Iris pigment epithelial cell (primary cell): Measurements from ENCODE around the gene PMEPA1.

ENCODE experiments used
- DNase-seq: peaks from one replicate; pipeline ENCODE4 v3.0.0-alpha.2; 2011; ENCODE audit warnings: low read depth

PMEPA1 gene

DNA sequence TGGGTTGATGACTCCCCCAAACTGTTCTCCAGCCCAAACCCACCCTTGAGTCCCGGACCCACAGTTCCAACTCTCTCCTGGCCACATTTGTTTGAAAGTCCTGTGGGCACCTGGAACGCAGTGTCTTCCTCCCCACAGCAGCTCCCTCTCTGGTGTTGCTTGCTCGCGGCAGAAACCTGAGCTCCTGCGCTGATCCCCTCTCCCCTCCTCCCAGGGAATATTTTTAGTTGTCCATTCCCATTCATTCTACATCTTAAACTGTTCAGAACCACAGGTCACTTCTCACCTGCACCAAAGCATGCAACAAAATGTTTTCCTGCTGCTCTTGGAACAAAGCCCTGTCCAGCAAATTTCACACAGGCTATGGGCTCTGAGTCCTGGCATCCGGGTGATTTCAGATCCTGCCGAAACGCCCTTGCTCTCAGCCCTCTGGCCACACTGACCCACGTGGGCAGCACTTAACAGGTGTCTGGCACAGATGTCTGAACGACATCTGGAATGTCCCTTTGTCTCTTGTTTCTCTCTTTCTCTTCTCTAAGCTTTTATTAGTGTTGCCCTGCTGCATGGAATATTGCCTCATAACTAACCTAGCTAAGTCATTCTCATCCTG, 27.0 kb upstream of the PMEPA1 start:
- DNase-seq = no peak

DNA sequence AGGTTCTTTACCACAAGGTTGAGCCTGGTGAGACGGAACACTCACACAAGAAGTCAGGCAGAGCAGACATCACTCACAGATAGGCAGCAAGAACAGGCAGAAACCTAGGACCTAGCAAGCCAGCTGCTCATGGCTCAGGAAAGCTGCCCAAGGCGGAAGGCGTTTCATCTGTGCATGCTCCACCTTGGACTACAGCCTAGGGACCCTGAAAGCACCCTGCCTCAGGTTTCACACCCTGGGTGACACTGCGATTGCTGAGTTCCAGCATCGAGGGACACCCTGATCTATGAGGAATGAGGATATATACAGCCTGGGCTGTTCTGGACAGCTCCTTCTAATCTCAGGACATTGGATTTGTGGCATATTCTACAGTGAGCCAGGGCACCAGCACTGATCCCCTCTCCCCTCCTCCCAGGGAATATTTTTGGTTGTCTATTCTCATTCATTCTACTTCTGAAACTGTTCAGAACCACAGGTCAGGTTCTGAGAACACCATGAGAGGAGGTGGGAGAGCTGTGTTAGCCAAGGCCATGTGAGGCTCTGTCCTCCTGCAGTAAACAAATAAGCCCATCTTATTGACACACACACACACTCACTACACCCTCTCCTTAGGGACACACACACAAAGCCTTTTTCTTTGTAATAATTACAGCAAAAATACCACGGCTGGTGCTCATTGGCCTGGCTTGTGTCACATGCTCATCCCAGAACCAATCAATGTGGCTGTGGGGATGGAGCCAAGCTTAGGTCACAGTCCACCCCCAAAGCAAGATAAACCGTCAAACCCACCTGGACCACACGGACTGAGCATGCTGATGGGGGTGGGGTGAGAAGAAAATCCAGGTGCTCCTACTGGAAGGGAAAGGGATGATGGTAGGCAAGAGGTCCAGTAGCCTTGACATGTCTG, 26.3 kb upstream of the PMEPA1 start:
- no peak for DNase-seq

DNA sequence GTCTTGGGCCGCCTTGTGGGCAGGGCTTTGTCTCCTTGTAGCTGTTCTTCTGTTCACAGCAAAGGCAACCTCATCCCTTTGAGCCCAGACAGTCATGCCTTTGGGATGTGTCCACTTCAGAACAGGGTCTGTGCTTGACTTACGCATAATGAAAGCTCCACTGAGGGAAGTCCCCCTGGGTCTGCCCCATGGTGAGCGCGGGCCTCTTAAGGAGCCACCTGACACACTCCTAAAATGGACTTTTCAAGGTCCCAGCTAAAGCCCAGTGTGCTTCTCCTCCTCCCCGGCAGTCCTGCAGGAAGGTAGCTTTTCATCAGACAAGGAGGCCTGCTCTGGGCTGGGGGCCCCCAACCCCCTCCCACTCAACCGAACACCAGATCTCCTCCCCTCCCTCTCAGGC, 24.9 kb upstream of the PMEPA1 start:
- no peak for DNase-seq

DNA sequence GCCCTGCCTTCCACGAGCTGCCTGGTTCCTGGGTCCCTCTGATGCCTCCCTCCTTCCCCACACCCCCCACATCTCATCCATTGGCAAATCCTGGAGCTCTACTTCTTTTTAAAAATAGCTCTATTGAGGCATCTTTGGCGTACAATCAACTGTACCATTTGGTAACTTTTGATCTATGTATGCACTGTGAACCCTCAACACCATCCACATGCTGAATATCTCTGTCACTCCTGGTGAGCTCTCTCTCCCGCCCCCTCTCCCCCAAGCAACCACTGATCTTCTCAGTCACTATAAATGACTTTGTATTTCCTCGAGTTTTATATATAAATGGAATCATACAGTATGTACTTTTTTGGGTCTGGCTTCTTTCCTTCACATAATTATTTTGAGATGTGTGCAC, 22.4 kb upstream of the PMEPA1 start:
- no peak for DNase-seq

DNA sequence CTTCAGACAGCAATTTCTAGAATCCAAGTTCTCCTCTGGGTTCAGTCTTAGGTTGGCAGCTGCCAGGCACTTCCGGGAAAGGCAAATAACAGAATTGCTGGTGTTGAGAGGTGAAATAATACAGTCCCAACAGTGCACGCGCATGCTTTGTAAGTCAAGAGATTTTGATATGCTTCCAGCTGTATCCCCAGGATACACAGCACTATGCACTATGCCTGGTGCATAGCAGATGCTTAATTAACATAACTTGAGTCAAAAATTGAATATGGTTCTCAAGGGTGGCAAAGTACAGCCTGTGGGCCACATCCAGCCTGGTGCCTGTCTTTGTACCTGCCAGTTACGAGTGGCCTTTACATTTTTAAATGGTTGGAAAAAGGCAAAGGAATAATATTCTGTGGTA, 18.9 kb upstream of the PMEPA1 start:
- no peak for DNase-seq

DNA sequence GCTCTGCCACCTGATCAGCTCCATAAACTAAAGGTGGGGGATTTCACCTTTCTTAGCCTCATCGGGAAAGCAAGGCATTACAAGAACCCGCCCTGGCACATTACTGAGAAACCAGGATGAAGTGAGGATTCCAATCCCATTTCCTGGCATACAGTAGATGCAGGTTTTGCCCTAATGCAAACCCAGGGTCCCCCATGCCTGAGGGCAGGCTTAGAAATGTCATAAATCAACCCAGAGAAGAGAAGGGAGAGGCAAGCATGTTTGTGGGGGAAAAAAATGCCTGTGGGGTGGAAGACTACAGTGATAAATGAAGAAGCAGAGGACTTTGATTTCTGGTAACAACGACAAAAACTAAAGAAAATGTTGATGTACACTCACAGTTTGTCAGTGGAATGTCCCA, 18.0 kb upstream of the PMEPA1 start:
- DNase-seq = no peak

DNA sequence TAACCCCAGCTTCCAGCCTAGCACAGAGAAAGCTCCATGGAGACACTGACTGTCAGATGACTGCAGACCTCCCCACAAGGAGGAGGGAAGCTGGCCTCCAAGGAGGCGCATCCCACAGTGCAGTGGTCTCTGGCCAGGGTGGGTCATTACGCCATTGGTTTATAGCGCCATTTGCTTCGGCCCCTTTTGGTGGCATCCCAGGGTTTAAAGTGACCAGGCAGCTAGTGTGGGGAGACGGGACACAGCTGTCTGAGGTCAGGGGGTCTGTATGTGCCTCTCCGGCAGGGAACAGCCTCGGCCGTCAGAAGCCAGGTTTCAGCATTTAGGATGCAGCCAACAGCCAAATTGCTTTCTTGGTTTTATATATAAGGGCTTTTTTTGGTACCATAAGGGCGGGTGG, 15.8 kb upstream of the PMEPA1 start:
- DNase-seq = no peak

DNA sequence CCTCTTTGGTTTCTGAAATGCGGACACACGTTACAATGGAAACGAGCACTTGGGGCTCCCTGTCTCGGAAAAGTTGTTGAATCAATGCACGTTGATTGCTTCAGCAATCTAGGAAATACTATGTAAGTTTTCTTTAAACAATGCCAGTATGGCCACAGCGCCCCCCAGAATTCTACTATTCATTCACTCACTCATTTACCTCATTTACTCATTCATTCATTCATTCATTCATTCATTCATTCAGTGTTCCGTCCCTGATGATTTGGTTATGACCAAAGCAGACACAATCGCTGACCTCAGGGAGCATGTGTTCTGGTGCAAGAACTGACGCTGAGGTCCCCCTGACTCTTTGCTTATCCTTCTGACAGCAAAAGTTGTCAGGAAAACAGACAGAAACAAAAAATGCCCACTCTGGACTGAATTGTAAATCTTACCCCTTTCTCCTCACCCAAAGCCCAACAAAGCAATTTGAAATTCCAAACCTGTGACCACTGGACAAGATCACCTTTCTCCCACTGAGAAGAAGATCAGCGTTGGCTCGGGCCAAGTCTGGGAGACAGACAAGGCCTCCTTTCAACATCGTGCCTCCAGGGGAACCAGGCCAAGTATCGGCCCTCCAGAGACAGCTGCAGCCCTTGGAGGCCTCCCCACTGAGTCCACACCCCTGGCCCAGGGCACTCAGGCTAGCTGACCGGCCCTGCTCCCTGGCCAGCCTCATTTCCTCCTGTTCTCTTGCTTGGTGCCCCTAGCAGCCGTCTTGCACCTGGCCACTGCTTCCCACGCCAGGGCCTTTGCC, 15.0 kb upstream of the PMEPA1 start:
- DNase-seq = no peak

DNA sequence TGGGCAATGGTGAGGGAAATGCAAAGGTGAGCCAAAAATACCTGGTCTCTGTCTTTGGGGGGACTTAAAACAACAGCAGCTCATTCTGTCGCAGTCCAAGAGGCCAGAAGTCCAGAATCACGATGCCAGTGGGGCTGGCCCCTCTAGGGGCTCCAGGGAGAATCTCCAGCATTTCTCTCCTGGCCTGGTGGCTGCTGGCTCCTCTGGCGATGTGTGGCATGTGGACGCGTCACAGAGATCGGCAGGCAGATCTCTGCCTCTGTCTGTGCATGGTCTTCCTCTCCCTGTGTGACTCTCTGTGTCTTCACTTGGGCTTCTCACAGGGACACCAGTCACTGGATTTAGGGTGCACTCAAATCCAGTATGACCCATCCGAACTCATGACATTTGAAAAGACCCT, 14.0 kb upstream of the PMEPA1 start:
- DNase-seq = no peak

DNA sequence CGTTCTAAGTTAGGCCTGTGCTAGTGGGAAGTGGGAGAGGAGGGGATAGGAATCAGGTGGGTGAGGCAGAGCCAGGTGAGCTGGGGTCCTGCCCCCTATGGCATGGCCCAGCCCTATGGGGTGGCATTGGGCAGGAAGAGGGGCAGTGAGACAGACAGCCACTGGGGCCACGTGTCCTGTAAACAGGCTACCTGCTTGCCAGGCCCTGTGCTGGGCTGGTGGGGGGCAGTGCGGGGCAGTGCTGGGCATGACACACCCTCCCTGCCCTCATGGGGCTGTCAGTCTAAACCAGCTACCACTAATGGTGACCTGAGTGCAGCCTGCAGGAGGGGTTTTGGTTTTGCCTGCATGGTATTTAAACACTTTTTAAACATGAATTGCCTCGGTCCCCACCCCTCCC, 10.1 kb upstream of the PMEPA1 start:
- DNase-seq = no peak

DNA sequence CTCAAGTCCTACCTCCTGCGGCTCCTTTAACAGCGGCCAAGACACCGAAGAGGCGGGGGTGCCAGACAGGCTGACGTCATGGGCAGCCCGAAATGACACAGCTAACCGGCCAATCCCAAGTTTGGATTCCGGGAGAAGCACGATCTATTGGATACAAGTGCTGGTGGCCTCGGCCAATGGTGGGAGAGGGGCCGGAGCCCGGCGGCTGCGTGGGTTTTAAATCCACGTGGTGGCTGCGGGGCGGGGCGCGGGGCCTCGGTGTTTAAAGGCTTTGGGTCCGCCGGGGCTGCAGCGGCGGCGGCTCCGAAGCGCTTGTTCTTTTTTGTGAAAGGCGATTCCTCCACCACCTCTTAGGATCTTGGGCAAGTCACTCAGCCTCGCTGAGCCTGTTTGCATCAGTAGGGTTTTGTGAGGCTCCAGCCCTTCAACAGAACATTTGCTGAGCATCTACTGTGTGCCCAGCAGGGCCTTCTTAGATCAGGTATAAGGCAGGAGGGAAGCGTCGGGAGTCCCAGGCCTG, 8.7 kb upstream of the PMEPA1 start:
- DNase-seq = peak; percentile 99

DNA sequence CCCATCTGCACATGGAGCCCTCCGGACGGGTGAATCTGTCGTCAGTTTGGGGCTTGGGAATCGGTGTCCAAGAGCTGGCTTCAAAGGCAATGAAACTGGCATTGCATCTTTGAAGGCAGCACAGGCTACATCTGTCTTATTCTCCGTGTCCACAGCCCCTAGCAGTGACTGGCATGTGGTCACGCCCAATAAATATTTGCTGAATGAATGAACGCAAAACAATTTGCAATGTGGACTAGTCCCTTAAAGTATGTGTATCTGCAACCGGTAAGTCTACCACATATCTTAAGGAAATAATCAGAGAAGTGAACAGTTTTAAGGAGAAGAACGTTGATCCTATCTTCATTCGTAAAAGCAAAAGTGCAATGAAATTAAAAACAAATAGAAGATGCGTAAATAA, 8.0 kb upstream of the PMEPA1 start:
- DNase-seq = no peak

DNA sequence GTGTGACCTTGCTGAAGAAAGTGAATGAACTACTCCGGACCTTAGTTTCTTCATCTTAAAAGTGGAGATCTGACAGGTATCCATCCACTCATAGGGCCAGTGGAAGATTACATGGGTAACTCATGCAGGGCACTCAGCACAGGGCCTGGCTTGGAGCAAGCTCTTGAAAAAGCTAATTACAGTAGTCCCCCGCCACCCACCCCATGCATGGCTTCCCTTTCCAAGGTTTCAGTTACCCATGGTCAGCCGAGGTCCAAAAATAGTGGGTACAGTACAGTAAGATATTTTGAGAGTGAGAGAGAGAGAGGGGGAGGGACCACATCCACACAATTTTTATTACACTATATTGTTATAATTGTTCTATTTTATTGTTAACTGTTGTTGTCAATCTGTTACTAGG, 7.1 kb upstream of the PMEPA1 start:
- DNase-seq = no peak

DNA sequence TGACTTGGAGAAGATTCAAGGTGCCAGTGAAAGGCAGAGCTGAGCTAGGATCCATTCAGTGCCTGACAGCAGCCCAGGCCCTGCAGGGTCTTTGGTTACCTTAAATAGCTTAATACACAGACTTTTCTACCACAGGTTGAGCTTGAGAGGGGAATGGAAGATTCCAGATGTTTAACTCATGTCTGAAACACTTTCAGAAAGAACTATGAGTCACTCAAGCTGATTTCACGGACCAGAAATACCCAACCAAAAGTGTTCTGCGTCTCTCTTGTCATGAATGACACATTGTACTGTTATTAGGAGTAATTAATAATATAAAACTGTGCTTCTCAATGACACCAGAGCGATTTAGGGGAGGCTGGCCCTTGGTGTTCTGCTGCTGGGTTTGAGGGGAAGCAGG, 6.4 kb upstream of the PMEPA1 start:
- peak; percentile 65 for DNase-seq

DNA sequence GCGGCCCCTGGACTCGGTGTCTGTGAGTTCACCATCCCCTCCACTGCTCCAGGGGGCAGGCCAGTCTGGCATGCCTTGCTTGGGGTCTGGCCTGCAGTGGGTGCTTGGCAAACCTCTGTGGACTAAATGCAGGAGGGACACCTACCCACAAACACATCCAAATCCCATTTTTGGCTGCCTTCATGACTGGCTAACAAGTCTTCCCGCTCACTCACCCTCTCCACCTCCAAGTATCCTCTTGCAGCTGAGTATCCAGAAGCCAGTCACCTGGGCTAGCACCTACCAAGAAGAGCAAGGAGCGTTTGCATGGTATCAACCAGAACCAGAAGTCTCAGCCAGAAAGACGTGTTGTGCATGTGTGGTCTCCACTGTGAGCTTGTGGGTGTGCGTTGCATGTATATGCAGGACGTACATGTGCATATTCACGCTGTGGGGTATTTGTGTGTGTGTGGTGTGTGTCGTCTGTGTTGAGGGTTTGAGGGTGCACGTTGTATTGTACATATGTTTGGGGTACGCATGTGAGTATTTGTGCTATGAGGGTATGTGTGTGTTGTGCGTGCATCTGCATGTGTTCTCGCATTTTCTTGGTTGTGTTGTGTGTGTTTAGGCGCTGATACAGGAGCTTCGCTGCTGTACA, 5.6 kb upstream of the PMEPA1 start:
- DNase-seq = no peak

DNA sequence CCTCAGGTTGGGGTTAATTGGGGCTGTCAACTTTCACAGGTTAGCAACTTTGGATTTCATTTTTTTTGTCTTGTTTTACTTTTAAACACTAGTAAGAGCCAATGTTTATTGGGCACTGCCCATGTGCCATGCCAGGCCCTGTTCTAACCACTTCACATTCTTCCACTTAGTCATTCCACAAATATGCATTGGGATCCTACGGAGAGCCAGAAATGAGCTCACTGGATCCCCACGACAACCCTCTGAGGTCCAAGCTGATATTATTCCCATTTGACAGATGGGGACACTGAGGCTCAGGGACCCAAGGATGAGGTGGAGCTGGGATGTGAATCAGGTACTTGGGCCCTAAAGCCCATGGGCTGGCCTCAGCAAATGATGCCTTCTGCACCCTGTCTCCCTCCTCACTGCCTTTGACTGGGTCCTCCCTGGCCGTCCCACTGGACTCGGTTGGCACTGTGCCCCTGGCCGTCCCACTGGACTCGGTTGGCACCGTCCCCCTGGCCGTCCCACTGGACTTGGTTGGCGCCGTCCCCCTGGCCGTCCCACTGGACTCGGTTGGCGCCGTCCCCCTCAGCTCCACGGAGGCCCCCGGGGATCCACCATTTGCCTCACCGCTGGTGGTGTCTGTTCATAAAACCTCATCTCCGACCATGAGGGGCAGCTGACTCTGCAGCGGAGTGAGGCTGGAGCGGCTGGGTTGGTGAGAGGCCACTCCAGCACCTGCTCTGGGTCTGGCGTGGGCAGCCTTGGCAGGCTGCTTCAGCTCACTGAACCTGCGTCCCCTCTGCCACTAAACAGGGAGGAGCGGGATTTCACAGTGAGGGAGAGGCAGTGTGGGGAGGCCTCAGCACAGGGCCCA, 4.8 kb upstream of the PMEPA1 start:
- DNase-seq = peak; percentile 45

DNA sequence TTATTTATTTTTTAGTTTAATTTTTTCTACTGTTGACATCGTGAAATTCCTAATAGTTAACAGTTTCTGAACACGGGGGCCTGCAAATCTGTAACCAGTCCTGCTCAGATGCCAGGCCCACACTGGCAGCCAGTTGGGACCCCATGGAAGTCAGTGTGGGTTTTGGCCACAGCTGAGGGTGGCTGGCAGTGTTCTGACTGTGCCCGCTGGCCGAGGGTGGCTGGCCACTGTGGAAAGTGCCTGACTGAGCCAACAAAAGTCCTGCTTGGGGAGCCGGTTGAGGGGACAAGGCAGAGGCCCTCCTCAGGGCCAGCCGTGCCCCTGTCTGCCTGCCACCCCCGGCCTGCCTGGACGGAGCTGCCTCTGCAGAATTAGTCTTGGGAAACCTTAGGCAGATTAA, 4.1 kb upstream of the PMEPA1 start:
- DNase-seq = no peak

DNA sequence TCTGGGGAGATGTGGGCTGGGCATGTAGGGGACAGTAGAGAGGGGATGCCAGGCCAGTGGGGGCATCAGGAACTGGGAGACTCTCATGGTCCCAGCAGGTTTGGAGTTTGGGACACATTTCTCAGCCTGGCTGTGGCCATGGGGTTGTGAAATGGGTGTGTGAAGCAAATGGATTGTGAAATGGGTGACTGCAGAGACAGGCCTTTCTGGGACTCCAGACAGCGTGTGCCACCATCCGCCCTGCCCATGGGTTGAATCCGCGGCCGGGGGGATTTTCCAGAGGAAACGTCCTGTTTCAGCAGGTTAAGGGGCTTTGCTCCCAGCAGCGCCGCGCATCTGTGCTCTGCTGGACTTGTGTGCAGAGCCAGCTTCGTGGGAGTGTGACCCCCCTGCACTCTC, 3.7 kb upstream of the PMEPA1 start:
- DNase-seq = no peak

DNA sequence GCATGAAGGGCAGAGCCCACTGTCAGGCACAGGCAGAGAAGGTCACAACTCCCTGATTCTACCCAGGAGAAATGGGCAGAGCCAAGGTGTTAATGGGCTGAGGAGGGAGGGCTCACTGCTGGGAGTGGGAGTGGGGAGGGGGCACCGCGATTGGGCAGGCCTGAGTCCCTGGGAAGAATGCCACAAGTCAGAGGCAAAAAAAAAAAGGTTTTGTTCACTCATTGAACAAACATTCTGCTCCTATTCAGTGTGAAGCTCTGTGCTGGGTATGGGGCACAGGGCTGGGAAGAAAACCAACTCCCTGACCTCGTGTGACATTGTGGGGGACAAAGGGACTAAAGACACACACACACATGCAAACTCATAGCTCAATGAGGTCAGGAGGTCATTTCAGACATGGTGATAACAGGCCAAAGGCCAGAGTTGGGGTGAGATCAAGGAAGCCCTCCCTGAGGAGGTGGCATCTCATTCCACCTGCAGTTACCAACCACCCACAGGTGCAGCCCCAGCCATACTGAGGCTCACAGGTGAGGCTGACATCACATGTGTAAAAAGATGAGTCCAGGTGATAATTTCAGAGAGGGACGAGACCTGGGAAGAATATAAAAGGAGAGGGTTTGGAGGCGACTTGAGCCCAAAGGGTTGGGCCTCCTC, 3.2 kb upstream of the PMEPA1 start:
- DNase-seq = no peak

DNA sequence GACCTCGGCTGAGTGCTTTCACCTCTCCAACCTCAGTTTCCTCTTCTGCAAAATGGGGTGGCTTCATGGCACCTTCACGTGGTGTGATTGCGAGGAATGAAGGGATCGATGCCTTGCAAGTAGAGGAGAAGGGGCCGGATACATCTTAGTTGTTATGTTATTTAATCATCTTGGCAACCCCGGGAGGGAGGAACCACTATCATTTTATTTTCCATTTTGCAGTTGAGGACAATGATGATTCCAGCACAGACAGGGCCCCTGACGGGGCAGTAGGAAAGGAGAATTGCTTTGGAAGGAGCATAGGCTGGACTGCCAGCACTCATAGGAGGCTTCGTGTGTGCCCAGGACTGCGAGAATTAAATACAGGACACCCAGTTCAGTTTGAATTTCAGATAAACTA, 2.5 kb upstream of the PMEPA1 start:
- no peak for DNase-seq

DNA sequence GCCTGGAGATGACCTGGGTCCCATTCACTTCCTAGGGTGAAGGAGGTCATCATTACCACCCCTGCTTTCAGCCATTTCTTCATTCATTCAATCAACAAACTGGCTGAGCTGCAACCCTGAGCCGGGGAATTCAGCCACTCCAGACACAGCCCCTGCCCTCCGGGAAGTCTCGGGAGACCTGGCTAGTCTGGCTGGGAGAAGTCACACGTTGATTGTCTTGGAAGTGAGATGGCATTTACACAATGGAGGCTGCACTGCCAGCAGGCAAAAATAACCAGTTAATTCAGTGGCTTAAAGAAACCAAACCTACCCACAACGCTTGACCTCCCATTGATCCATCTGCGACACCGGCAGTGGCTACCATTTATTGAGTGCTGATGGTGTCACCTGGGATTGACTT, 2.0 kb upstream of the PMEPA1 start:
- no peak for DNase-seq
